HG03139 (cell line): Measurements from ENCODE around the gene FURIN.
A peak's percentile ranks its signal among the peaks of the same experiment; 100 is the strongest.
"Not testable (repeated sequence)": the region's sequence is repeated elsewhere in the genome, so short reads cannot be mapped to it uniquely, and the experiment has no call there.

Experiments
- ATAC-seq: cut with Tn5 transposase; IDR thresholded peaks from one replicate; pipeline ENCODE4 v1.9.1; 2021; ENCODE audit not compliant: unreplicated experiment

The FURIN gene

DNA sequence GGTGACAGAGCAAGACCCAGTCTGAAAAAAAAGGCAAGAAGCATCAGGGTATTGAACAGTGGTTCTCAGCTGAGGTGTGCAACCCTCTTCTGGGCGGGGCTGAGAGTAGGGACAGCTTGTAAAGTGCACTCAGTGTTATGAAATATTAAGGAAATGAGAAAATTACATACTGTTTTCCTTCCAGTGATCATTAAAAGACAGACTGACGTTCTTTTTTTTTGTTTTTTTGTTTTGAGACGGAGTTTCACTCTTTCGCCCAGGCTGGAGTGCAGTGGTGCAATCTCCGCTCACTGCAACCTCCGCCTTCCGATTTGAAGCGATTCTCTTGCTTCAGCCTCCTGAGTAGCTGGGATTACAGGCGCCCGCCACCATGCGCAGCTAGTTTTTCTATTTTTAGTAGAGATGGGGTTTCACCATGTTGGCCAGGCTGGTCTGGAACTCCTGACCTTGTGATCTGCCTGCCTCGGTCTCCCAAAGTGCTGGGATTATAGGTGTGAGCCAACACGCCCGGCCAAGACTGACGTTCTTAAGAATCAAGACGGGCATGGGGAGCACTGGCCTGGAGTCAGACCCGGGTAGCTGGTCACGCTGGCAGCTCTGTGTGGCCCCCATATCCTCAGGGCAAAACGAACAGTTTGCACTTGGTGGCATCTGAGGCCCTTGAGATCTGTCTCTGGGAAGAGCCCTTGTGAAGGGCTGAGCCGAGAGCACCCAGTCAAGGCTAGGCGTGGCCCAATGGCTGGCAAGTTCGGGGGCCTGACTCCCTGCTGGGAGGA lies 46.1 kb downstream of the FURIN start:
- no peak for ATAC-seq

DNA sequence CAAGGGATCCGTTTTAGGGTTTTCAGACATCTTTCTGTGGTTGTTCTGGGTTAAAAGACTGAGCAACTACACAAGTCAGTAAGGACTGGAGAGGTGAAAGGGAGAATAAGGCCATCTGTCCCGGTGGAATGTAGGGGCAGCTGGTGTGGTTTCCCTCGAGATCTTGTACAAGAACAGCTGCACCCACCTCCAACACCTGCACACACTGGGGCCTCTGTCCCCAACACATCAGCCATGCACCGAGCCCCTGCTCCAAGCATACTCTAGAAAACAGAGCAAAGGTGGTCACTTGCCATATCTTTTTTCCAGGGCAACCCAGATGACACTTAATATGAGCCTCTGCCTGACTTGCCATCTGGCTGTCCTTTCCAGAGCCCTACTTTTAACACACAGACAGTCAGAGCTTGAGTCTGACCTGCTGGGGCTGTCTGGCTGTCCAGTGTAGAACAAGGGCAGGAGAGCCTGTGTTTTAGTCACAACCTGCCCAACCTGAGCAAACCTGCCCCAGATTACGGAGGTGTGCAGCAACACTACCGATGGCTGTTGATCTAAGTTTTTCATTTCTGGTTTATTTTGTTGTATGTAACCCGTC lies 46.9 kb downstream of the FURIN start:
- ATAC-seq = no peak

DNA sequence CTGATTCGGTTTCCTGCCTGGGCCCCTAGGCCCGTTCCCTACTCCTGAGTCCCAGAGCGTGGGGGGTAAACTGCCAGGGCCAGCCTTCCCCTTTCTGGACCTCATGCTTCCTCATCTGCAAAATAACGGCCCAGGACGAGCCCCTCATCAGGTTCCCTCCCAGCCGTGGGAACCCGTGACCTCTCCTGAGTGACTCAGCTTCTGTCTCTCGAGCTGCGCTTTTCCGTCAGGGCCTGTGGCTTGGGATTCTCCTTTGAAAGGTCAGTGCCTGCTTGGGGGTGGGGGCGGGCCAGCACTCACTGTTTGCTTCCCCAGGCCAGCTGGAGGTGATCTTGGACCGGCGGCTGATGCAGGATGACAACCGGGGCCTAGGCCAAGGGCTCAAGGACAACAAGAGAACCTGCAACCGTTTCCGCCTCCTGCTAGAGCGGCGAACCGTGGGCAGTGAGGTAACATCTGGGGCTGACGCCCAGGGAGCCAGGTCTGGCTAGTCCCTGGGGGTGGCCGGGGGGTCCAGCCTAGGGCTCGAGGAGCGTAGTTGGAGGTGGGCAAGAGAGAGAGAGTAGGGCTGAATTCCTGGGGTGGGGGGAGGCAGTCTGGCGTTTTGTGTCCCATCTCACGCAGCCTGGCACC lies 47.5 kb downstream of the FURIN start:
- no peak for ATAC-seq

DNA sequence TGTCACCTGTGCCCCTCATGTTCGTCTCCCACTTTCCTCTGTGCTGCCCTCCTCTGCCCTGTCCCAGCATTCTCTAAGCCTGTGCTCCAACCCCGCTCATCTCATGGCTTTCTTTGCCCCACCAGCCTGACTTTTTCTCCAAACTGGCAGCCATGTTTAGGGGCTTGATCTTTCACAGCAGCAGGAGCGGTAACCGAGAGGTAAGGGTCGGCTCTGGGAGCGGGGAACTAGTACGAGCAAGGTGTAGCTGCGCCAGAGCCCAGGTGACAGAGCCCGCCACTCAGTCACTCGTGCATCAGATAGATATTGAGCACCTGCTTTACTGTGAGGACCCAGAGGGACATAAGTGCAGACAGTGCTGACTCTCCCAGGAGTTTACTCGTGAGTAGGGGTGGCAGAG lies 48.1 kb downstream of the FURIN start:
- ATAC-seq = no peak

DNA sequence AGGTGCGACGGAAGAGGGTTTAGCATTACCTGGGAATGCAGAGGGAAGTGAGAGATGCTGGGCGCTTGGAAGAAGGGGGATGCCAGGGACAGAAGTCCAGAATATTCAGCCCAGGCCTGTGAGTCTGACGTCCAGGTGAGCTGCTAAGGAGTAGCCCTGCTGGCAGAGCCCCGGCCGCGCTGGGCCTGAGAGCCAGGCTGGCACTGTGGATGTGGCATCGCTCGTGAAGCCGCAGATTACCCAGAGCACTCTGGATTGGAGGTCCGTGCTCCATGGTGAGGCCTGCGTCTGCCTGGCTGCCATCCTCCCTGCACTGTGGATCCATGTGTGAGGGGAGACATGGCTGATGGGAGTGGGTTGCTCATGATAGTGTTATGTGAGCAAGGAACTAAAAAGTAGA lies 49.2 kb downstream of the FURIN start:
- no peak for ATAC-seq

DNA sequence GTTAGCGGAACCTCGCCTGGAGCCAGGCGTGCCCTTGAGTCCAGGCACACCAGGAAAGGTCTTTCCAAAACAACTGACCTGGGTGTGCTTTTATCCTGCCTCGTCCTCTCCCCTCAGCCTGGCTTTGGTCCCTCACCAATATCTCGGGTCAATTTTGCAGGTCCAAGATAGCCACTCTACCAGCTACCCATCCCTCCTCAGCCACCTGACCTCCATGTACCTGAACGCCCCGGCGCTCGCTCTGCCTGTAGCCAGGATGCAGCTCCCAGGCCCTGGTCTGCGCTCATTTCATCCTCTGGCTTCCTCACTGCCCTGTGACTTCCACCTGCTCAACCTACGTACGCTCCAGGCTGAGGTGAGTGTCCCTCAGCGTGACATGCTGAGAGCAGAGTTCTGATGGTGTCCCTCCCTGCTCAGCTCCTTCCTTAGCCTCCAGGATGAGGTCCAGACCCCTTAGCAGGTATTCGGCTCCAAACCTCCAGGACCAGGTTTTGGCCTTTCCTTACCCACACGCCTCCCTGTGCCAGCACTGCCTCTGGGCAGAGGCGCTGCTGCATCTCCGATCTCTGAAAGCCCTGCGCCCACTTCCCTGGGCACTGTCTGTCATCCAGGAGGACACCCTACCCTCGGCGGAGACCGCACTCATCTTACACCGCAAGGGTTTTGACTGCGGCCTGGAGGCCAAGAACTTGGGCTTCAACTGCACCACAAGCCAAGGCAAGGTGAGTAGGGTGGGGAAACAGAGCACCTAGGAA lies 49.8 kb downstream of the FURIN start:
- no peak for ATAC-seq

DNA sequence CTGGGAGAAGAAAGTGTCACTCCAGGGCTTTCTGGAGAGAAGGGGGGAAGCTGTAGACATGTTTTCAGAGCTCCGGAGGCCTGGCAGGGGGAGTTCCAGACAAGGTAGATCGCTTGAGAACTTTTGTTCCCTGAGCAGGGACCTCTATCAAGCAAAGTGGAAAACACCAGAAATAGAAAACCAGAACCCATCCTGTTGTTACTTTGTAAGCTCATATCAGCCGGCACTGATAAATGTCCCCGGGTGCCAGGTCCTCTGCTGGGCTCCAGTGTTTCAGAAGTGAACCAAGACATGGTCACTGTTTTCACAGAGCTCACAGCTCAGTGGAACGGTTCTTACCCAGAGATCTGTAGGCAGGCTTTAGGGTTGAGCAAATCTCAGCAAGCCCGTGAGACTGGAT lies 50.4 kb downstream of the FURIN start:
- no peak for ATAC-seq

DNA sequence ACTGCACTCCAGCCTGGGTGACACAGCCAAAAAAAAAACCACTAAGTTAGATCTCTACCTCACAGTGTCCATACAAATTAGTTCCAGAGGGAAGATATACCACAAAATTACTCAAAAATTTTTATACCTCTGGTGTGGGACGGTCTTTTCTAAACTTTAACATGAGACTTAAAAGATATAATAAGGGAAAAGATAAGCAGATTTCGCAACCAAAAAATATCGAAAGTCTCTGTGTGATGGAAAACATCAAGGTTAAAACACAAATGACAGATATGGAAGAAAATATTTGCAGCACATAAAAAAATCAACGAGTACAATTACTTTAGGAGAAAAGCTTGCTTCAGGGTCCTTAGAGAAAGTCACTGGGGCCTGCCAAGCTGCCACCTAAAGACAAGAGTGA lies 53.5 kb downstream of the FURIN start:
- ATAC-seq = no peak

DNA sequence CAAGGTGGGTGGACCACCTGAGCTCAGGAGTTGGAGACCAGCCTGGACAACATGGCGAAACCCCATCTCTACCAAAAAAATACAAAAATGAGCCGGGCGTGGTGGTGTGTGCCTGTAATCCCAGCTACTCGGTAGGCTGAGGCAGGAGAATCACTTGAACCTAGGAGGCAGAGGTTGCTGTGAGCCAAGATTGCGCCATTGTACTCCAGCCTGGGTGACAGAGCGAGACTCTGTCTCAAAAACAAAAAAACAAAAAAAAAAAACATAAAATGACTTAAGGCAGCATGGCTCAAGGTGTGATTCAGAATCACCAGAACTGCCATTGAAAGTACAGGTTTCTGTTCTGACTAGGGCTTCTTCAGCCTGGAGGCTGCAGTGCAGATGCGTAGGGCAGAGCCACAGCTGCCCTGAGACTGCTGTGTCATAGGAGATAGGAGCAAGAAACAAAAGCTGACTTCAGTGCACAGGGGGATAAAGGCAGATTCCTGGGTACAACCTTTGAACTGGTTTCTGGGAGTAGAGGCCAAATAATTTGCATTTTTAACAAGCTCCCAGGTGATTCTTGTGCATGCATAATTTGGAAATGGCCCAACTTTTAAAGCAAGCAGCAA lies 54.4 kb downstream of the FURIN start:
- ATAC-seq = peak; percentile 51

DNA sequence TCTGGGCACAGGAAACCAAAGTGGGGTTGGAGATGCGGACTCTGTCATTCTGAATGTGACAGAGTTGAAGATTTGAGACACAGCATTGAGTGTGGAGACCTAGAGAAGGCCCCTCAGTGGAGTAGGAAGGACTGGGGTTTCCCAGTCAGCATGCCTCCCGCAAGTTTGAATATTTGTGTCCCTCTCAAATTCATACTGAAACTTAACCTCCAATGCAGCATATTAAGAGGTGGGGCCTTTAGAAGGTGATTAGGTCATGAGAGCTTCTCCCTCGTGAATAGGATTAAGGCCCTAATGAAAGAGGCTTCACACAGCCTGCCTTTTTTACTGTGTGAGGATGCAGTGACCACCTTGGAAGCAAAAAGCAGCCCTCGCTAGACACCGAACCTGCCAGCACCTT lies 56.0 kb downstream of the FURIN start:
- ATAC-seq = peak; percentile 72

DNA sequence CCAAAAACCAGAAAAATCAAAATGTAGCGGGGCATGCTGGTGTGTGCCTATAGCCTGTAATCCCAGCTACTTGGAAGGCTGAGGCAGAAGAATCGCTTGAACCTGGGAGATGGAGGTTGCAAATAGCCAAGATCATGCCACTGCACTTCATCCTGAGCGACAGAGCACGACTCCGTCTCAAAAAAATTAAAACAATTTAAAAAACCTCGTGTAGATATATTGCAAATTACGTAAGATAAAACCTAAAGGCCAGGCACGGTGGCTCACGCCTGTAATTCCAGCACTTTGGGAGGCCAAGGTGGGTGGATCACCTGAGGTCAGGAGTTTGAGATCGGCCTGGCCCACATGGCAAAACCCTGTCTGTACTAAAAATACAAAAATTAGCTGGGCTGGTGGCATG lies 58.4 kb downstream of the FURIN start:
- ATAC-seq = not testable (repeated sequence)

DNA sequence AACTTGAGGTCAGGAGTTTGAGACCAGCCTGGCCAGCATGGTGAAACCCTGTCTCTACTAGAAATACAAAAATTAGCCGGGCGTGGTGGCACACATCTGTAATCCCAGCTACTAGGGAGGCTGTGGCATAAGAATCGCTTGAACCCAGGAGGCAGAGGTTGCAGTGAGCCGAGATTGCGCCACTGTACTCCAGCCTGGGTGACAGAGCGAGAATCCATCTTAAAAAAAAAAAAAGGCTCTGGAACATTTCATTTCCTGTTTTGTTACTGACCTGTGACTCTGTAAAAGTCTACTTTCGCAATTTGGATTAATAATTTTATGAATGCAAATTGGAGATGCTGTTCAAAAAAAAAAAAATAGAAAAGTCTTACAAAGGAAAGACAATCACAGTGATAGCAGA lies 59.7 kb downstream of the FURIN start:
- not testable (repeated sequence) for ATAC-seq

DNA sequence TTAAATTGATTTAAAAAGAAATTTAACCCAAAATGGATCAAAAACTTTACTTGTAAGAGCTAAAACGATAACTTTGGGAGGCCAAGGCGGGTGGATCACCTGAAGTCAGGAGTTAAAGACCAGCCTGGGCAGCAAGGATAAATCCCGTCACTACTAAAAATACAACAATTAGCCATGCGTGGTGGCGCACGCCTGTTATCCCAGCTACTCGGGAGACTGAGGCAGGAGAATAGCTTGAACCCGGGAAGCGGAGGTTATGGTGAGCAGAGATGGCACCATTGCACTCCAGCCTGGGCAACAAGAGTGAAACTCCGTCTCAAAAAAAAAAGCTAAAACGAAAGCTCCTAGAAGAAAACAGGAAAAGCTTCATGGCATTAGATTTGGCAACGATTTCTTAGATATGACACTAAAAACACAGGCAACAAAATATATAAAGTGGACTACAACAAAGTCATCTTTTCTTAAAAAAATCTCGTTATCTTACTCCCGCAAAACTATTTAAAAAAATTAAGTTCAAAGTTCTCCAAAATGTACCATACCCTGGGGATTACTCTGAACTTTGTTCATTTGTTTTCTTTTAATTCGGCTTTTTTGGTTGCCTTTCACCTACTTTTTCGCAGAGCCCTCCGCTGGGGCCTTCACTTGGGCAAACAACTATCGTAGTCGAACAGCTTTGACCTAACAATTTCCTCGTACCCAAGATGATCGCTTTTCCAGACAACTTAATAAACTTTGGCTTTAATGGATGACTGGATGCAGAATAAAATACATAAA lies 61.0 kb downstream of the FURIN start:
- ATAC-seq = no peak

DNA sequence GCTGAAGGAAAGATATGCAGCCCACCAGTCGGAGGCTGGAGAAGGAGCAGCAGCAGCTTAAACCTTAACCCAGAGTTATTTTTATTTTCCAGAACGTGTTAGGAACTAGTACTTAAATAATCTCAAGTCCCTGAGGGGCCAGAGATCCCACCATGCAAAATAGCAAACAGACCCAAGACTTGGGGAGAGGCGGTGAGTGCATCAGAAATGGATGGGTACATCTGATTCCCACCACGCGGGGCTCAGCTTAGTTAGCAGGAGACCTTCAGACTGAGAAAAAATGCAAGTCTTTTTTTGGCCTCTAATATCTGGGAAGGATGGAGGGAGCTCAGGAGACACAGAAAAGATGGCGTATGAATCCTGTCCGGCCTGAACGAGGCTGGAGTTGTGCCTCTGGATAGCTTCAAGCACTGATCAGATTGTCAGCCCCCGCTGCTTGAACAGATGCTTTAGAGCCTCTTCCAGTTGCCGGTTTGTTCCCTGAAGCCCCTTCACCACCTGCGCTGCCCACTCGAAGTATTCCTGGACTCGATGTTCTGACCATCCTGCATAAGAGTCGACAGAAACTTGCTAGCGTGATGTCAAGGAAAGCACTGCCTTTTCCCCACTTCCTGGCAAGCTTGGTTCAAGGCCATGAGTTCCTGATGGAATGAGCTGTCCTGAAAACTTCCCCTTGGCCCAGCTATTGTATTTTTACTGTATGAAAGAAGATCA lies 62.6 kb downstream of the FURIN start:
- no peak for ATAC-seq

DNA sequence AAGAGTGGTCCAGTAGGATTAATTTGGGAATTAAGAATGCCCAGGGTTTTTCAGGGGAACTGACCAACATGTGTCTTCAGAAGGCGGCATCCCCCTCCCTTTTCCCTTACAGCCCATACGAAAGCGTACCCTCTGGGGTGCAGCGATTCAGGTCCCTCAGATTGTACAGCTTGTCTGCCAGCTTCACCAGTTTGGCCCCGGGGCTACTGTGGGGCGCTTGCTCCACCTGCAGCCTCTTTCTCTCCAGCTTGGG lies 63.1 kb downstream of the FURIN start:
- no peak for ATAC-seq

DNA sequence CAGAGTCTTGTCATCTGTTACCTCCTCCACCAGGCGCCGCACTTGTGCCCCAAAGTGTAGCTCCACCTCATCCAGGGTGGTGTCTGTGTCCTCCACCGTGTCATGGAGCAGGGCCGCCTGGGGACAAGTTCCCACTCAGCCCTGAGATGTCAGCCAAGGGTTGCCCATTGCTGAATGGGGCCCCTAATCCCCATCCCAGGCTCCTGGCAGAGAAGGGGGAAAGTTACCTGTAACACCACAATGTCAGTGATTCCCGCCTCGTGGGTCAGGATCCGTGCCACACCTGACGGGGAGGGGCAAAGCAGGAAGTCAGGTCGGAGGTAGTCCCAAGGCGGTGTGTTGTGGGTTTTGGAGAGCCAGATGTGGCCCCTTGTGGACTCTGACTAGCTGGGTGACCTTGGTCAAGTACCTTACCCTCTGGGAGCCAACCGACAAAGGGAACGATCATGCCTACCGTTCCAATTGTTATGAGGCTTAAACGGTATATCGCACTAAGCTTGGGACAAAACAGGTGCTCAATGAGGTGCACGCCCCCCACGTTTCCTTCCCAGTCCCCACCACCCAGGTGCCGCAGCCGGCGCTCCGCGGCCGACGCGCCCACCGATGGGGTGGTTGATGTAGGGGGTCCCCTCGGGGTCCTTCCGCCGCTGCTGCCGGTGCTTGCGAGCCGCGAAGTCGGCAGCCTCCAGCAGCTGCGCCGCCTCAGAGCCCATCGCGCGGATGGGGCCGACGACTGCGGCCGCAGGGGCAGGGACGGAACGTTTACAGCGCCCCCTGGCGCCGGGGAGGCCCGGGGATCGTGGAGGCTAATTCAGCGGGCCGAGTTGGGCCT lies 63.7 kb downstream of the FURIN start, which contains the start of gene HDDC3:
Gene HDDC3 (minus strand): TSS at position 722 of the 832 bp plus-strand sequence. CDS start 9 bp downstream, at position 713.
- ATAC-seq = peak; percentile 43

DNA sequence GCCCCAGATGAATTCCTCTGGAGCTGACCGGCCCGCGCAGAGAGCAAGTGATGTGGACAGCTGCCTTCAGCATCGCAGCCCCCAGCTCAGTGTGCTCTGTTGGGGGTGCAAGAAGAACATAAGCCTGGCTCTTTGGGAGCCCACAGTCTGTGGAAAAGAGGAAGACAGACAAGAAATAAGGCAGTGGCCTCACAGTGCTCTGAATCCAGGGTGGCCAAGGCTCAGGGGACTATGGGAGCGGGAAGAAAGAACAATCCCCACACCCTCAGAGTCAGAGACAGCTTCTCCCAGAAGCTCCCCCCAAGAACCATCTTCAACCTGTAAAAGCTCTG lies 64.2 kb downstream of the FURIN start:
- ATAC-seq = no peak
